ENCODE results near the gene SMPD3. TPM values are rescaled to one million over a fixed set of nuclear protein-coding genes. Genes with fewer than 3 reads are reported as not detected.

SMPD3 gene
- total and polyA plus RNA-seq, 2 experiments from 2014 or later = 0.27 to 2.8 TPM

- no peak for TF ChIP-seq CTCF (IDR thresholded peaks at IDR 0.05; ENCODE audit: low read depth, low read length)
- no peak for DNase-seq (ENCODE audit: low read depth in 1 of 2, low spot score in 1 of 2)
- no peaks in the 10 kb centered on the region for H3K27me3 ChIP-seq
Measured at GRCh38 chr16:68371276-68371651, 77.0 kb downstream of the SMPD3 start.

GRCh38 chr16:68370581-68371275 lies 77.6 kb downstream of the SMPD3 start:
- H3K9me3 ChIP-seq (ENCODE audit: low read depth) = no peaks in the 10 kb centered on the region
- no peak overlapping the region for H3K27ac ChIP-seq
- peaks cover 4% of the 10 kb centered on the region for H3K4me1 ChIP-seq (ENCODE audit: low read depth)
- DNase-seq (ENCODE audit: low read depth in 1 of 2, low spot score in 1 of 2) = no peak
- no peak for TF ChIP-seq CTCF (IDR thresholded peaks at IDR 0.05; ENCODE audit: low read depth, low read length)
- H3K4me3 ChIP-seq = no peak overlapping the region
- no peaks in the 10 kb centered on the region for H3K36me3 ChIP-seq
- H3K27me3 ChIP-seq = no peaks in the 10 kb centered on the region

More at GRCh38 chr16:68371276-68371651, 77.0 kb downstream of the SMPD3 start:
- H3K4me3 ChIP-seq = no peak overlapping the region
- H3K36me3 ChIP-seq = no peaks in the 10 kb centered on the region
- H3K4me1 ChIP-seq (ENCODE audit: low read depth) = peaks cover 4% of the 10 kb centered on the region
- H3K9me3 ChIP-seq (ENCODE audit: low read depth) = no peaks in the 10 kb centered on the region
- H3K27ac ChIP-seq = no peak overlapping the region

- no peak for TF ChIP-seq CTCF (IDR thresholded peaks at IDR 0.05; ENCODE audit: low read depth, low read length)
- no peaks in the 10 kb centered on the region for H3K36me3 ChIP-seq
- no peak for DNase-seq (ENCODE audit: low read depth in 1 of 2, low spot score in 1 of 2)
- H3K9me3 ChIP-seq (ENCODE audit: low read depth) = no peaks in the 10 kb centered on the region
- no peaks in the 10 kb centered on the region for H3K27me3 ChIP-seq
- H3K27ac ChIP-seq = no peak overlapping the region
- no peak overlapping the region for H3K4me3 ChIP-seq
- peaks cover 4% of the 10 kb centered on the region for H3K4me1 ChIP-seq (ENCODE audit: low read depth)
Measured at GRCh38 chr16:68369697-68370580, 78.4 kb downstream of the SMPD3 start.

- no peak overlapping the region for H3K4me3 ChIP-seq
- DNase-seq (ENCODE audit: low read depth in 1 of 2, low spot score in 1 of 2) = no peak
- no peaks in the 10 kb centered on the region for H3K9me3 ChIP-seq (ENCODE audit: low read depth)
- TF ChIP-seq CTCF (IDR thresholded peaks at IDR 0.05; ENCODE audit: low read depth, low read length) = no peak
- no peaks in the 10 kb centered on the region for H3K4me1 ChIP-seq (ENCODE audit: low read depth)
- no peaks in the 10 kb centered on the region for H3K27me3 ChIP-seq
- H3K27ac ChIP-seq = no peak overlapping the region
- no peaks in the 10 kb centered on the region for H3K36me3 ChIP-seq
Measured at GRCh38 chr16:68369168-68369567, 79.1 kb downstream of the SMPD3 start.

GRCh38 chr16:68368301-68368888 lies 79.9 kb downstream of the SMPD3 start:
- H3K4me1 ChIP-seq (ENCODE audit: low read depth) = no peaks in the 10 kb centered on the region
- no peaks in the 10 kb centered on the region for H3K9me3 ChIP-seq (ENCODE audit: low read depth)
- H3K27ac ChIP-seq = no peak overlapping the region
- no peak for TF ChIP-seq CTCF (IDR thresholded peaks at IDR 0.05; ENCODE audit: low read depth, low read length)
- H3K36me3 ChIP-seq = no peaks in the 10 kb centered on the region
- no peak overlapping the region for H3K4me3 ChIP-seq
- H3K27me3 ChIP-seq = no peaks in the 10 kb centered on the region
- DNase-seq (ENCODE audit: low read depth in 1 of 2, low spot score in 1 of 2) = no peak
